Esophagus muscularis mucosa (tissue), 4 donors: ENCODE results near the gene TRAK1. TPM values are rescaled to one million over a fixed set of nuclear protein-coding genes. Genes with fewer than 3 reads are reported as not detected.
A peak's percentile ranks its signal among the peaks of the same experiment; 100 is the strongest.

ENCODE experiments used
- DNase-seq: peaks from one replicate; pipeline ENCODE4 v3.0.0-alpha.2; 2017; ENCODE audit errors: extremely low spot score
- H3K27ac ChIP-seq, 4 donors: fragments of 200-600 bp; sonication (generic); replicated peaks in 1 of 4; 1 replicate in 3 of 4; 2 replicates in 1 of 4; pipeline ENCODE4 v1.5.1; 2016 to 2019; ENCODE audit warnings: mild to moderate bottlenecking in 1 of 4
- H3K27me3 ChIP-seq, 4 donors: fragments of 200-600 bp; sonication (generic); one replicate each; pipeline versions ENCODE4 v1.5.1 to v1.6.0; 2016 to 2019
- H3K36me3 ChIP-seq, 4 donors: fragments of 200-600 bp; sonication (generic); one replicate each; pipeline ENCODE4 v1.5.1; 2016 to 2019
- H3K4me1 ChIP-seq, 4 donors: fragments of 200-600 bp; sonication (generic); one replicate each; pipeline ENCODE4 v1.5.1; 2016 to 2019
- H3K4me3 ChIP-seq, 4 donors: fragments of 200-600 bp; sonication (generic); 1 replicate in 2 of 4; 2 replicates in 2 of 4; pipeline ENCODE4 v1.5.1; 2016 to 2019; ENCODE audit warnings: mild to moderate bottlenecking in 4 of 4, moderate library complexity in 1 of 4
- H3K9me3 ChIP-seq, 4 donors: fragments of 200-600 bp; sonication (generic); 1 replicate in 3 of 4; 2 replicates in 1 of 4; pipeline ENCODE4 v1.5.1; 2016 to 2019
- EP300 ChIP-seq: sonication (generic); formaldehyde crosslinking; IDR thresholded peaks from one replicate; pipeline ENCODE4 v1.6.1; 2017; ENCODE audit warnings: antibody characterized with exemption
- POLR2A ChIP-seq: fragments of 450-650 bp; IDR thresholded peaks from one replicate; pipeline ENCODE4 v1.6.1; 2017; ENCODE audit warnings: antibody characterized with exemption, moderate library complexity, mild to moderate bottlenecking, low read depth
- POLR2AphosphoS5 ChIP-seq, 2 donors: sonication (generic); formaldehyde crosslinking; IDR thresholded peaks; one replicate each; pipeline ENCODE4 v1.6.1; 2017; ENCODE audit warnings: antibody characterized with exemption in 2 of 2
- WGBS: methylation state at CpG from one replicate; pipeline ENCODE4 v1.1.5; 2018; 5-methylcytosine and 5-hydroxymethylcytosine counted together
- intact Hi-C: fragments of 100-400 bp; cut with DNase I; formaldehyde crosslinking; loops from one replicate; pipeline ENCODE4 v1.15.1; 2023
- total RNA-seq, 4 donors: library from RNA; depleted of rRNA; stranded (reverse); fragments of >200 nt; gene quantifications; one replicate each; pipeline versions ENCODE4 v1.1.0 to v1.2.1, GENCODE V29; 2016
- TF ChIP-seq, protein P1 (sequence below), 3 experiments: fragments of 200-600 bp in 2 of 3; fragments of 450-650 bp in 1 of 3; sonication (generic) in 2 of 3; IDR thresholded peaks; one replicate each; pipeline ENCODE4 v1.5.1; 2017 to 2019; ENCODE audit warnings: antibody characterized with exemption in 3 of 3, mild to moderate bottlenecking in 2 of 3, moderate library complexity in 1 of 3

Gene TRAK1
- total RNA-seq, 4 donors from 2014 or later, result 45.7 to 74.8 (median 57.7) TPM

DNA sequence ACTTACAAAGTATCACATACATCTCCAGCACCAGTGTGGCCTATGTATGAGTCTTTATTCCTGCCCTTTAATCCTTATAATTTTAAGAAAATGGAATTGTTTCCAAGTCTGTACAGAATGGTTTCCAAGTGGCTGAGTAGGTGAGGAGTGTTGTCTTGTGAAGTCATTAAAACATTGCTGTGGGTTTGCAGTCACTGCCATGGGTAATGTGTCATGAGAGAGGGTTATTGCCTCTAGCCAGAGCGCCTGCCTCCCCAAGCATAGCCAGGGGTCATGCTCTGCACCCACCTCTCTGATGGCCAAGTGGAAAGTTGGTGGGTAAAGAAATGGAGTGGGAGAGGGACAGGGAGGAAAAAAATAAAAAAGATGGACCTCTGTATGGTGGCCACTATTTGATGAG, 25.3 kb downstream of the TRAK1 start:
- Histone ChIP-seq H3K27ac (no peak overlapping the region), H3K9me3 (no peaks in the 10 kb centered on the region), H3K4me1 (peaks cover 60 to 75% (median 71%) of the 10 kb centered on the region in 4 donors), H3K4me3 (no peak overlapping the region), H3K36me3 (no peaks in the 10 kb centered on the region), H3K27me3 (no peaks in the 10 kb centered on the region)
- TF ChIP-seq EP300 (no peak), POLR2AphosphoS5 (IDR thresholded peaks at IDR 0.05) (no peak), POLR2A (no peak)
- TF ChIP-seq, protein P1, sequence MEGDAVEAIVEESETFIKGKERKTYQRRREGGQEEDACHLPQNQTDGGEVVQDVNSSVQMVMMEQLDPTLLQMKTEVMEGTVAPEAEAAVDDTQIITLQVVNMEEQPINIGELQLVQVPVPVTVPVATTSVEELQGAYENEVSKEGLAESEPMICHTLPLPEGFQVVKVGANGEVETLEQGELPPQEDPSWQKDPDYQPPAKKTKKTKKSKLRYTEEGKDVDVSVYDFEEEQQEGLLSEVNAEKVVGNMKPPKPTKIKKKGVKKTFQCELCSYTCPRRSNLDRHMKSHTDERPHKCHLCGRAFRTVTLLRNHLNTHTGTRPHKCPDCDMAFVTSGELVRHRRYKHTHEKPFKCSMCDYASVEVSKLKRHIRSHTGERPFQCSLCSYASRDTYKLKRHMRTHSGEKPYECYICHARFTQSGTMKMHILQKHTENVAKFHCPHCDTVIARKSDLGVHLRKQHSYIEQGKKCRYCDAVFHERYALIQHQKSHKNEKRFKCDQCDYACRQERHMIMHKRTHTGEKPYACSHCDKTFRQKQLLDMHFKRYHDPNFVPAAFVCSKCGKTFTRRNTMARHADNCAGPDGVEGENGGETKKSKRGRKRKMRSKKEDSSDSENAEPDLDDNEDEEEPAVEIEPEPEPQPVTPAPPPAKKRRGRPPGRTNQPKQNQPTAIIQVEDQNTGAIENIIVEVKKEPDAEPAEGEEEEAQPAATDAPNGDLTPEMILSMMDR (IDR thresholded peaks at IDR 0.05), result no peak
- intact Hi-C loops, result loop anchor here (5.0 kb wide), 1 partner anchor 219 kb away; no protein-coding TSS in a partner anchor
- WGBS, result 100% methylated on average over 1 of the region's 1 CpG
- no peak for DNase-seq

DNA sequence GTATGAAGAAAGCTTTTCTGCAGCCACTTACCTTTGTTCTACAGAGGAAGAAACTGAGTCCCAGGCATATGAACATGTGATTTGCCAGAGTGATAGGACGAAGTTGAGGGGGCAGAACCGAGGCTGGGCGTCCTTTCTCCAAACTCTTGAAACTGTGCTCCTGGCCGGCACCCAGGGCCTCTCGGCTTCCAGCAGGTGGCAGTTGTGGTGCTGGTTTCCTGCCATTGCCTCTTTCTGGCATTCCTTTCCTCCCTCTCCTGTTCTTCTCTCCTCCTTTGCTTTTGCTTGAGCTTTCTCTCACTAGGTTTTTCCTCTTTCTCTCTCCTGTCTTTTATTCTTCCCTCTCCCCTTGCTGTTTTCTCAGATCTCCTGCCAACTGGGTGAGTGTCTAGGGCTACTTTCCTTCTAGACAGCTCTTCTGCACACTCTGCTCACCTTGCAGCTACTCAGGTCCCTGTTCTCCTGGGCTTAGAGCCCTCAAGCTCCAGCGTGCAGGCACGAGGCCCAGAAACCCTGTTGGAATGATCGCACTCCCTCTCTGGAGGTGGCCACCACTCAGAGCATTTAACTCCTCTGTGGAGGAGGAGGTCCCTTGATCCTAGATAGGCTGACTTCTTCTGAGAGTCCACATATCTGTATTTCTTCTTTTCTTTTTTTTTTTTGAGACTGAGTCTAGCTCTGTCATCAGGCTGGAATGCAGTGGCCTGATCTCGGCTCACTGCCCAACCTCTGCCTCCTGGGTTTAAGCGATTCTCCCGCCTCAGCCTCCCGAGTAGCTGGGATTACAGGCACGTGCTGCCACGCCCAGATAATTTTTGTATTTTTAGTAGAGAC, 26.2 kb downstream of the TRAK1 start:
- no peaks in the 10 kb centered on the region for H3K36me3 ChIP-seq
- H3K9me3 ChIP-seq, result no peaks in the 10 kb centered on the region
- 31% methylated on average over 14 of the region's 14 CpGs for WGBS
- DNase-seq, result no peak
- H3K27ac ChIP-seq, result peak overlapping the region; percentile 22 to 41 (median 28)
- intact Hi-C loops, result loop anchor here (5.0 kb wide), 1 partner anchor 220 kb away; no protein-coding TSS in a partner anchor
- TF ChIP-seq EP300 (no peak), POLR2AphosphoS5 (IDR thresholded peaks at IDR 0.05) (no peak), POLR2A (no peak)
- TF ChIP-seq, protein P1 (IDR thresholded peaks at IDR 0.05), result peak; percentile 19 to 57 (median 41)
- no peaks in the 10 kb centered on the region for H3K27me3 ChIP-seq
- peaks cover 67 to 81% (median 75%) of the 10 kb centered on the region in 4 donors for H3K4me1 ChIP-seq
- no peak overlapping the region for H3K4me3 ChIP-seq

DNA sequence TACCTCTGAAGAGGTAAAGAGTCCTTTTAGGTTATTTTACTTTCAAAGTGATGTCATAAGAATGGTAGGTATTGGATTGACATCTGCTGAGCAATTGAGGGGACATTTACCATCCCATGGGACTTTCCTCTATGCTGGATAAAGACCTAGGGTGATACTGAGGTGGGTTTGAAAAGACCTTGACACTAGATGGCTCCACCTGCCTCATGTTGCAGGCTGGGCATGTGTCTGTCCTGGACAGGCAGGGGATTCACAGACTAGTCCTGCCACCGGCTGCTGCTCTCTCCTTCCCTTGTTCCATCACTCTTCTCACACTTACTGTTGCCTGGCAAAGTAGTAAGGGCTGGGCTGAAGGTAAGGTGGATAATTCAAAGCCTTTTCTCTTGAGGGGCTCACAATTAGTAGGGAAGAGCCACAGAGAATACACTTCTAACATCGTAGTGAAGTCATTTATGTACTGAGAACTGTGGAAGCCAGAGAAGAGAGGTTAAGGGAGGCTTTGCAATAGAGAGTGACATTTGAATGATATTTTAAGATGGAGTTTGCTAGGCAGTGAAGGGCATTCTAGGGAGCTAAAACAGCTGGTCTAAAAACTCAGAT, 27.7 kb downstream of the TRAK1 start:
- TF ChIP-seq, protein P1 (IDR thresholded peaks at IDR 0.05), result no peak
- TF ChIP-seq EP300, result no peak
- TF ChIP-seq POLR2A, result no peak
- no peak for TF ChIP-seq POLR2AphosphoS5 (IDR thresholded peaks at IDR 0.05)
- Histone ChIP-seq H3K27me3 (no peaks in the 10 kb centered on the region), H3K4me3 (no peak overlapping the region), H3K27ac (peak overlapping the region in 3 of 4 donors; percentile 22 to 31 (median 28)), H3K36me3 (no peaks in the 10 kb centered on the region), H3K4me1 (peaks cover 81 to 90% (median 82%) of the 10 kb centered on the region in 4 donors), H3K9me3 (no peaks in the 10 kb centered on the region)
- WGBS, result 42% methylated on average over 2 of the region's 2 CpGs
- DNase-seq, result no peak
- intact Hi-C loops, result loop anchor here (5.0 kb wide), 1 partner anchor 222 kb away; no protein-coding TSS in a partner anchor

DNA sequence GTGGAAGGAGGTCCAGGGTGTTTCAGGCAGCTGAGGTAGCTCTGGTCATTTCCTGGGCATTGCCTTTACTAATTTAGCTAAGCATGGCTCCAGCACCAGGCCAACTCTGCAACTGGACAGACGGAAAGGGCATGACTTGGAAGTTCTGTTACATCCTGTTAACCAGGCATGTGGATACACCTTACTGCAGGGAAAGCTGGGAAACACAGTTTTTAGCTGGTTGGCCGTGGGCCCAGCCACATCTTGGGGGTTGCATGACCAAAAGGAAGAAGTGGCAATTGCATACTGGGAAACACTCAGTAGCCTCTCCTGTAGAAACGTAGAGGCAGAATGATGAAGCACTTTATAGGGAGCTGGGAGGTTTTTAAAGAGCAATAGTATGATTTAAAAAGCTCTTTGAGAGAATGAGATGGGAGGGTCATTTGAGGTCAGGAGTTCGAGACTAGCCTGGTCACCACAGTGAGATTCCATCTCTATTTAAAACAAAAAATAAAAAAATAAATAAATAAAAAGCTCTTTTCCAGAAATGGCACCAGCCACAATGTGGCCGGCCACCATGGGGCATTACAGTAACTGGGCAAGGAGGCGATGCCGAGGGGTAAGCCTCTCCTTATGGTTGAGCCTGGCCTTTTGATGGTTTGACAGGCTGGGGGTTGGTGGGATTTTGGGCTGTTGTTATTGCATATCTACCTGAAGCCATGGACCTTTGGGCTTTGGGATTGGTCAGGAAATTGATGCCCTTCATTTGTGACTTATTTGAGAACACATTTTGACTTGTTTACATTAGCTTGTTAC, 28.6 kb downstream of the TRAK1 start:
- Histone ChIP-seq H3K36me3 (no peaks in the 10 kb centered on the region), H3K4me1 (peaks cover 77 to 84% (median 81%) of the 10 kb centered on the region in 4 donors), H3K27ac (peak overlapping the region in 3 of 4 donors; percentile 22 to 31 (median 28)), H3K9me3 (no peaks in the 10 kb centered on the region), H3K27me3 (no peaks in the 10 kb centered on the region), H3K4me3 (no peak overlapping the region)
- WGBS, result 66% methylated on average over 7 of the region's 7 CpGs
- no peak for DNase-seq
- no peak for TF ChIP-seq EP300
- TF ChIP-seq POLR2AphosphoS5 (IDR thresholded peaks at IDR 0.05), result peak in 1 of 2 donors; percentile 38
- intact Hi-C loops, result loop anchor here (5.0 kb wide), 2 partner anchors 73 to 222 kb away; no protein-coding TSS in a partner anchor
